ENCODE data around the gene MYRF. TPM values are rescaled to one million over a fixed set of nuclear protein-coding genes. Genes with fewer than 3 reads are reported as not detected.

Gene MYRF
- total and polyA plus RNA-seq, 12 donors, result 0.13 to 2.6 (median 0.89) TPM

DNA sequence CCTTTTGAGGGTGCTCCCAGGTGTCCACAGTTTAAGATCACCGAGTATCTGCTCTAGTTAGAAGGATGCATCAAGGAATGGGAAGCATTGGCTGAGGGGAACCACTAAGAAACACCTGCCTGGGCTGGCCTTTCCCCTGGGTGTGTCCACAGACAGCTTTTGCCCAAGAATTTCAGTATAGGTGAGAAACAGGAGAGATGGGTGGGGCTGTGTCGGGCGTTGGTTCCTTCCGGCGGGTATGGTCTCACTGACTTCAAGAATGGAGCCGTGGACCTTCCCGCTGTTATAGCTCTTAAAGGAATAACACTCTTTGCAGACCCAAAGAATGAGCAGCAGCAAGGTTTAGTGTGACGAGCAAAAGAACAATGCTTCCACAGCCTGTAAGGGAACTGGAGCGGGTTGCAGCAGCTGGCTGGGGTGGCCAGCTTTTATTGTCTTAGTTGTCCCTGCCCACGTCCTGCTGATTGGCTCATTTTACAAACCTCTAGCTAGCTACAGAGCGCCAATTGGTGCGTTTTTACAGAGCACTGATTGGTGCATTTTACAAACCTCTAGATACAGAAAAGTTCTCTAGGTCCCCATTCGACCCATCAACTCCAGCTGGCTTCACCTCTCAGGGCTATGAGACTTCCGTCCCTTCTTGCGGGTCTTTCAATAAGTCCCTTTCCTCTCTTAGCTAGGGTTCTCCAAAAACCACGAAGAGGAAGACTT, 62.0 kb downstream of the MYRF start:
- intact Hi-C loops (cut with DNase I), result no loop called here
- Histone ChIP-seq H3K36me3 (replicated peaks in 1 of 2) (peaks cover 0 to 39% of the 10 kb centered on the region in 2 donors), H3K4me1 (replicated peaks in 1 of 2) (peaks cover 9 to 13% of the 10 kb centered on the region in 2 donors), H3K27me3 (no peaks in the 10 kb centered on the region), H3K27ac (peak overlapping the region; percentile 64 to 99 (median 99)), H3K4me3 (peak overlapping the region in 2 of 4 donors; percentile 48 to 58), H3K9me3 (replicated peaks in 1 of 3) (no peaks in the 10 kb centered on the region)
- TF ChIP-seq, protein P1, sequence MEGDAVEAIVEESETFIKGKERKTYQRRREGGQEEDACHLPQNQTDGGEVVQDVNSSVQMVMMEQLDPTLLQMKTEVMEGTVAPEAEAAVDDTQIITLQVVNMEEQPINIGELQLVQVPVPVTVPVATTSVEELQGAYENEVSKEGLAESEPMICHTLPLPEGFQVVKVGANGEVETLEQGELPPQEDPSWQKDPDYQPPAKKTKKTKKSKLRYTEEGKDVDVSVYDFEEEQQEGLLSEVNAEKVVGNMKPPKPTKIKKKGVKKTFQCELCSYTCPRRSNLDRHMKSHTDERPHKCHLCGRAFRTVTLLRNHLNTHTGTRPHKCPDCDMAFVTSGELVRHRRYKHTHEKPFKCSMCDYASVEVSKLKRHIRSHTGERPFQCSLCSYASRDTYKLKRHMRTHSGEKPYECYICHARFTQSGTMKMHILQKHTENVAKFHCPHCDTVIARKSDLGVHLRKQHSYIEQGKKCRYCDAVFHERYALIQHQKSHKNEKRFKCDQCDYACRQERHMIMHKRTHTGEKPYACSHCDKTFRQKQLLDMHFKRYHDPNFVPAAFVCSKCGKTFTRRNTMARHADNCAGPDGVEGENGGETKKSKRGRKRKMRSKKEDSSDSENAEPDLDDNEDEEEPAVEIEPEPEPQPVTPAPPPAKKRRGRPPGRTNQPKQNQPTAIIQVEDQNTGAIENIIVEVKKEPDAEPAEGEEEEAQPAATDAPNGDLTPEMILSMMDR (IDR thresholded peaks at IDR 0.05), result no peak
- peak in 1 of 2 donors; percentile 5 for TF ChIP-seq POLR2A (IDR thresholded peaks at IDR 0.05)
- 74 to 80% (median 78%) methylated on average over 16 of the region's 16 CpGs for WGBS, 4 donors
- DNase-seq, result peak in 5 of 7 donors; percentile 49 to 81 (median 63)

DNA sequence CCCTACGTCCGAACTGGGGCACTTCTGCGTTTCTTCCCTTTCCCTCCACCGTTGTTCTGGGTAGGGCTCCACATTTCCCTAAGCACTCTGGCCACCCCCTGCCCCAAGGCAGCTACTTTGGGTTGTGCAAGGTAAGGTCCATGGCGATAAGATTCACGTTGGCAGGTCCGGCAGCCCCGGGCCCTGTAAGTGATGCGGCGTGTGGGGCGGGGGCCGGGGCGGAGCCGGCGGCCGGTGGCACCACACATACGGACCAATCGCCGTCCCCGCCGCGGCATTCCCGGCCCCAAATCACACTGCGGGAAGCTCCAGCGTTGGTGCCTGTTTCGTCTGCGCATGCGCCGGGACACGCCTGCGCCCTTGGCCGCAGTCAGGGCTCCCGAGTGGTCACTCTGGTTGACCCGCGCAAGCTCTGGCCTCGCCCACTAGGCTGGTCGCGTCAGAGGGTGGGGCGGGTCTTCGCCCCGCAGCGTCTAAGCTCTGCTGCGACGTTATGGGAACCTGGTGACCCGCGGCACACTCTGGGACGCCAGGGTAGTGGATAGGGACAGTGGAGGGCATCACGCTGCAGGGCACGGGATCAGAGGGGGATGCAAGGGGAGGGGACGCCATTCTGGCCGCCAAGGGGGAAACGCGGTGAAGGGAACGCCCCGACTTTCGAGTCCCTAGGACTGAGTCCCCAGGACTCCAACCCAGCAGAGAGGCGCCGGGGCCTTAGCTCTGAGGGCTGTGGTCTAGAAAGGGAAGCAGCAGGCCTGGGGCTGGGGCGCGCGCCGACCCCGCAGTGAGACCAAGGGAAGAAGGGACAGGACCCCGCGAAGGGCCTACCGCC, 62.7 kb downstream of the MYRF start:
- Histone ChIP-seq H3K9me3 (replicated peaks in 1 of 3) (no peaks in the 10 kb centered on the region), H3K36me3 (replicated peaks in 1 of 2) (peaks cover 0 to 31% of the 10 kb centered on the region in 2 donors), H3K27me3 (no peaks in the 10 kb centered on the region), H3K27ac (peak overlapping the region; percentile 95 to 99 (median 99)), H3K4me1 (replicated peaks in 1 of 2) (peaks cover 9 to 13% of the 10 kb centered on the region in 2 donors), H3K4me3 (peak overlapping the region in 3 of 4 donors; percentile 13 to 58 (median 52))
- 0 to 1% (median 1%) methylated on average over 17 to 66 of the region's 66 CpGs for WGBS, 4 donors
- peak; percentile 98 to 99 (median 98) for DNase-seq
- TF ChIP-seq, protein P1 (IDR thresholded peaks at IDR 0.05), result no peak
- peak; percentile 97 to 99 for TF ChIP-seq POLR2A (IDR thresholded peaks at IDR 0.05)
- intact Hi-C loops (cut with DNase I), result no loop called here

DNA sequence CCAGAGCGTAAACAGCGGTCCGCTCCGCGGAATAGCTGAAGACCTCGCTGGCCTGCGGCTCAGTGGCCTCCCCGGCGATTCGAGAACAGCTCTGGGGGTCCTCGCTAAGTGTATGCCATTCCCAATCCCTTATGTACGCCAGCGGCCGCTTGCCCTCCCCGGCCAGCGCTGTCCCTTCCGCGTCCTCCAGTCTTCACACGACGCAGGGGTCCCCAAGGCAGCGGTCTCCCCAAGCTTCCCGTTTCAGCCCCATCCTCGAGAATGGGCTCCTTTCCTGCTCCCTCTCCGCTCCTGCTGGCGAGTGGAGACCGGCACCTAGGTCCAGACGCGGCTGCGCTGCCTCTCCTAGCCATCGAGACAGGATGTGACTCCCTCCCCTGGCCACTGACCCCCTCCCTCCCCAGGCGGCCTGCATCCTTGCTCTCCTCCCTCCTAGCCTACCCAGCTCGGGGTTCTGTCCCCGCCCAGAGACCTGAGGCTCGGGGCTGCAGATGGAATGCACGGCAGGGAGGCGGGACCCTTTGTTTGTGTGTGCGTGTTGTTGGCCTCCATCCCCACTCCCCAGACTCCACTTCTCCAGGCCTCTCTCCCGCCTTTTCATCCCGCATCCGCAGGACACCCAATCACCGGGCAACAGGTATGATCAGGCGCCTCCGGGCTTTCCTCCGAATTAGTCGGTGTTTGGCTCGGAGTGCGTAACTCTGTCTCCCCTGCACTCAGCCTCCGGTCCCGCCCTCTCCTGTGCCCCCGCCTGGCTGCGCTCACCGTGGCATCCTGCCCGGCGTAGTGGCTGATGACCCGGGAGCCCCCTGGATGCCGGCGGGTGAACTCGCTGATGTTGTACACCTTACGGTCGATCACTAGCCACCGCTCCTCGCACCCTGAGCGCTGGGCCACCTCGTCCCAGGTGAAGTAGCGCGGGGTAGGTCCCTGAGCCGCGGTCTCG, 63.6 kb downstream of the MYRF start:
- WGBS, 4 donors, result 0 to 2% (median 1%) methylated on average over 16 to 69 of the region's 69 CpGs
- intact Hi-C loops (cut with DNase I), result no loop called here
- Histone ChIP-seq H3K27me3 (no peaks in the 10 kb centered on the region), H3K36me3 (replicated peaks in 1 of 2) (peaks cover 0 to 23% of the 10 kb centered on the region in 2 donors), H3K4me3 (peak overlapping the region; percentile 13 to 58 (median 42)), H3K4me1 (replicated peaks in 1 of 2) (peaks cover 9 to 13% of the 10 kb centered on the region in 2 donors), H3K9me3 (replicated peaks in 1 of 3) (no peaks in the 10 kb centered on the region), H3K27ac (peak overlapping the region; percentile 95 to 99 (median 99))
- TF ChIP-seq, protein P1 (IDR thresholded peaks at IDR 0.05), result no peak
- peak; percentile 54 to 63 for TF ChIP-seq POLR2A (IDR thresholded peaks at IDR 0.05)
- DNase-seq, result peak; percentile 74 to 91 (median 81)

All from adrenal gland (tissue), 12 donors.